ENCODE results near the gene EIF4G3.
A peak's percentile ranks its signal among the peaks of the same experiment; 100 is the strongest.

Gene EIF4G3

GRCh38 chr1:20867847-20868246, 308.9 kb downstream of the EIF4G3 start:
- no peak for DNase-seq

DNA sequence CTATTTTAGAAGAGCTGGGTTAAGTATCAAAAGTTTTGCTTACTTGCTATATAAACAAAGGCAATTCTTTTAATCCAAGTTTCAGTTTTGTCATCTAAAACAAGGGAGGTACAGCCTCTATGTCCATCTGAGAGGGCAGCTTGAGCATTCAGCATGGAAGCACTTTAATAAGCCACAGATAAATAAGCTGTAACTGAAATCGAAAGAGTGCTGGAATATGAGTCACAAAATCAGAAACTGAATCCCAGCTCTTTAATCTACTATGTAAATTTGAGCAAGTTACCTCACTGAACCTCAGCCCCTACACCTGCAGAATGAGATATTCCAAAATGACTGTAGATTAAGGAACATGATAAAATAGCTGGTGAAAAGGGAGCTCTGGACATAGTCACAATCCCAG, 309.6 kb downstream of the EIF4G3 start:
- DNase-seq: no peak

DNA sequence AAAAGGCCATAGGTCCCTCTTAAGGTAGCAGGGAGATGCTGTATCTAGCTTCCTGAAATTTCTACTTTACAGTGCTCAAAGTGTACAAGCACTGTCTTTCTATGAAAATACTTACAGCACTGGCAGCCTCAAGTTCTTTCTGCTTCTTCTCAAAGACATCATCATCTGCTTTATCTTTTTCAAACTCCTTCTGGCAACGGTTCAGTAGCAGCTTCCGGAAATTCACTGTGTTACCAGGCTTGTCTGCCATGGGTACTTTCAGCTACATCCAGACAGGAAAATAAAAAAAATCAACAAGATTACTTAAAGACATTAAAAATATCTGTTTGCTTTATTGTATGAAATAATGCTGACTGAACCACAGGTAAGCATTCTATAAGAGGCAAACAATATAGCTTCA, 311.7 kb downstream of the EIF4G3 start:
- no peak for DNase-seq

DNA sequence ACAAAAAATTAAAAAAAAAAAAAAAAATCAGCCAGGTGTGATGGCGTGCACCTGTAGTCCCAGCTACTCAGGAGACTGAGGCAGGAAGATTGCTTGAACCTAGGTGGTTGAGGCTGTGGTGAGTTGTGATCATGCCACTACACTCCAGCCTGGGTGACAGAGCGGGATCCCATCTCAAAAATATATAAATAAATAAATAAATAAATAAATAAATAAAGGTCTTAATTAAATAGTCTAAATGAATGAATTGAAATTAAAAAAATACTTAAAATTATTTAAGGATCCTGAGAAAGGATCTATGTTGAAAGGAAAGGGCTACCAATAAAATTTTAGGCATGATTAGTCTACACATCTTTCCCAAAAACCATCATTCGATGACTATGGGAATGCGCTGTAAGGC, 322.2 kb downstream of the EIF4G3 start:
- DNase-seq: no peak

DNA sequence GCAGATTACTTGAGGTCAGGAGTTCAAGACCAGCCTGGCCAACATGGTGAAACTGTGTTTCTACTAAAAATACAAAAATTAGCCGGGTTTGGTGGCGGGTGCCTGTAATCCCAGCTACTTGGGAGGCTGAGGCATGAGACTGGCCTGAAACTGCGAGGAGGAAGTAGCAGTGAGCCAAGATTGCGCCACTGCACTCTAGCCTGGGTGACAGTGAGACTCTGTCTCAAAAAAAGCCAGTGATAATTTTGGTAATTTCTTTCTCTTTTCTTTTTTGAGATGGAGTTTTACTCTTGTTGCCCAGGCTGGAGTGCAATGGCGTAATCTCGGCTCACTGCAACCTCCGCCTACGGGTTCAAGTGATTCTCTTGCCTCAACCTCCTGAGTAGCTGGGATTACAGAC, 324.9 kb downstream of the EIF4G3 start:
- peak; percentile 4 for DNase-seq

DNA sequence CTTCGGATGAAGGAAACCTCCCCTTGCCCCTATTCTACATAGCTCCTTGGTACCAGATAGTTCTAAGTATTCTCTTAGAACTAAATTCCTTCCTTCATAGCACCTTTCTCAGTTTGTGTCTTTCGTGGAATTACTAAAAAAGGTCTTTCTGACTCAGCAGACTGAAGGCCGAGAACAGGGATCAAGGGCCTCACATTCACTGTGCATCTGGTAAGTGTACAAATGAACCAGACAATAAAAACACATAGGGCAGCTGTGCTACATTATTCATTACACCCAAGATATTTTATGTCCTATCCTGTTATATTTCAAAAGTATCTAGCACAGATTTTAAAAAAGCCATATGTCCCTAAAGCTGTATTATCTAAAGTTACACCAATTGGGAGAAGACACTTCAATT, 326.7 kb downstream of the EIF4G3 start:
- no peak for DNase-seq

- DNase-seq: no peak
Measured at GRCh38 chr1:20849100-20849499, 327.6 kb downstream of the EIF4G3 start.

DNA sequence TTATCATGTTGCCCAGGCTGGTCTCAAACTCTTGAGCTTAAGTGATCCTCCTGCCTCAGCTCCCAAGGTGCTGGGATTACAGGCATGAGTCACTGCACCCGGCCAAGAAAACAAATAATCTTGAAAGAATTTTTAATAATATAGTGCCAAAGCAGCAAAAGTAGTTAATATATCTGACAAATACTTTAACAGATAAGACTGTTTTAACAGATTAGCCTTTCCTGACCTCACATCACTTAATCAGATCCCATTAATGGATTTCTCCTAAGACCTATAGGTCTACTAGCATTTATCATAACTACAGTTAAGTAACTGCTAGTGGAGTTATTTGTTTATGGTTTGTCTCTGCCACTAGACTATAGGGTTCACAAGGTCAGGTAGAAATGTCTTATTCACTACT, 328.5 kb downstream of the EIF4G3 start:
- no peak for DNase-seq

GRCh38 chr1:20847611-20848080, 329.1 kb downstream of the EIF4G3 start:
- no peak for DNase-seq

- DNase-seq: no peak
Measured at GRCh38 chr1:20846461-20847374, 330.0 kb downstream of the EIF4G3 start.

DNA sequence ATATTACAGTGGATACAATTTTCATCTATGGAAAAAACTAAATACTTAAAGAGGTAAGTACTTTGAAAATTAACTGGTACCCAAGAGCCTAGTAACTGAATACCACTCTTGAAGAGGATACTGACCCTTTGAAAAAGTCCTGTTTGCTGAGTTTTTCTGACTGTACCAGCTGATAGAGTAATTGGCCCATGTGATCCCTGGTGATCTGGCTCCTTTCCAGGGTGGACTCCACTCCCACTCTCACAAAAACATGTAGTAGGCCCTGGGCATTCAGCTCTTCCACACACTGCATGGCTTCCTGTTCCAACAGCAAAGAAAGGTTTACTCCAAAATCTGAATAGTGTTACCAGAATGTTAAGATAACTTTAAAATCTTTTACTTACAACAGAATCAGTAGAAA, 336.0 kb downstream of the EIF4G3 start:
- no peak for DNase-seq

- no peak for DNase-seq
Measured at GRCh38 chr1:20837554-20838192, 339.0 kb downstream of the EIF4G3 start.

GRCh38 chr1:20836230-20836629, 340.5 kb downstream of the EIF4G3 start:
- no peak for DNase-seq

DNA sequence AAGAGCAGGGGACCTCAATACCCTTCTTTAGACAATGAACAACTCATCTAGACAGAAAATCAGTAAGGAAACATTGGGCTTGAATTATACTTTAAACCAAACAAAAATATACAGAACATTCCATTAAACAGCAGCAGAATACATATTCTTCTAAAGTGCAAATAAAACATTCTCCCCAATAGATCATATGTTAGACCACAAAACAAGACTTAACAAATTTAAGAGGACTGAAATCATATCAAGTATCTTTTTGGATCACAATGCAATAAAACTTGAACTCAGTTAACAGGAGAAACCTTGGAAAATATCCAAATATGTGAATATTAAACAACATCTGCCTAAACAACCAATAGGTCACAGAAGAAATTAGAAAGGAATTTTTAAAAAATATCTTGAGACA, 341.9 kb downstream of the EIF4G3 start:
- no peak for DNase-seq

DNA sequence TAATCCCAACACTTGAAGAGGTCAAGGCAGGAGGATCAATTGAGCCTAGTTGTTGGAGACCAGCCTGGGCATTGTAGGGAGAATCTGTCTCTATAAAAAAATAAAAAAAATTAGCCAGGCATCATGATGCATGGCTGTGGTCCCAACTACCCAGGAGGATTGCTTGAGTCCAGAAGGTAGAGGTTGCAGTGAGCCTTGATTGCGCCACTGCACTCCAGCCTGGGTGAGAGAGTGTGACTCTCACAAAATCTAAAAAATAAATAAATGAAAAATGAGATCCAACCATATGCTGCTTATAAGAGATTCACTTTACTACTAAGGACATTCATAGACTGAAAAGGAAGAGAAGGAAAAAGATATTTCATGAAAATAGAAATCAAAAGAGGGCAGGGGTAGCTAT, 342.5 kb downstream of the EIF4G3 start:
- no peak for DNase-seq

GRCh38 chr1:20830378-20830777, 346.3 kb downstream of the EIF4G3 start:
- no peak for DNase-seq

- no peak for DNase-seq
Measured at GRCh38 chr1:20829946-20830345, 346.8 kb downstream of the EIF4G3 start.

DNA sequence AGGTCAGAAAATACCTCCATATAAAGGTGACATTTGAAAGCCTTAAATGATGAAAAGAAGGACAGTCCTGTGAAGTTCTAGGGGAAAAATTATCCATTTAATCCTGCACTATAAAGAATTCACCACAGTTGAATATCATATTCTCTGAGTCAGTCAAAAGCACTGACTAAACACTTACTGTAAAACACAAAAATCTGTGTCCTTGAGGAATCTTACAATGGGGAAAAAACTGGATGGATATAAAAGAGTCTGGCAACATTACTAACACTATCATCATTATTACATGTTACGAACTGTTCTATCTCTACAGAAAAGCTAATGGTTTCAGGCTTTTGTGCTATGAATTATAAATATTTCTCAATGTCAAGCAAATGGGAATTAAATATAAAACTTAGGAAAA, 347.2 kb downstream of the EIF4G3 start:
- no peak for DNase-seq

DNA sequence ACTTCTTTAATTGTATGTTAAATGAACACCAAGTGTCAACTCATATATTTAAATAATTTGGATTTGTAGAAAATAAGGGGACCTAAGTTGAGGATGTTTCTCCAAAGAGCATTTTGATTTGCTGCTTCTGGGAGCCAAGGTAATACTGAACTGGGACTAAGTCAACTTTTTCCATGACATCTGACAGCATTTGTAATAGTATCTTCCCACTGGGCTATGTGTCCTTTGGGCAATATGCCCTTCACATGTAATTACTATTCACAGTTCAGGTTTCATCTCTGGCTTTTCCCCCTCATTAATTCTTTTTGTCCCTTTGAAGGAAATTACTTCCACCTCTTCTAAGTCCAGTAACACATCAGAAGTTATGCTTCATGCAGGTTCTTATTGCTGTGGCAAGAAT, 352.9 kb downstream of the EIF4G3 start:
- no peak for DNase-seq

GRCh38 chr1:20821466-20821865, 355.2 kb downstream of the EIF4G3 start:
- no peak for DNase-seq

GRCh38 chr1:20819818-20820217, 356.9 kb downstream of the EIF4G3 start:
- DNase-seq: no peak

DNA sequence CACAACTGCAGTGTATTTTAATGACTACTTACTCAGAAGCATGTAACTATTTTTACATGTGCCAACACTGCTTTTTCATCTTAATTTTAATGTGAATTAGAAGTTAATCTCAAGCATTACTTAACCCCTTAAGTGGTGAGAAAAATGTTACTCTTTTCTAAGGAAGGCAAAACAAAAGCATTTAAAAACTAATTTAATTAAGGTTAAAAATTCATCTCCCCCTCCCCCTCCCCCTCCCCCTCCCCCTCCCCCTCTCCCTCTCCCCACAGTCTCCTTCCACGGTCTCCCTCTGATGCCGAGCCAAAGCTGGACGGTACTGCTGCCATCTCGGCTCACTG, 362.2 kb downstream of the EIF4G3 start:
- DNase-seq: no peak

DNA sequence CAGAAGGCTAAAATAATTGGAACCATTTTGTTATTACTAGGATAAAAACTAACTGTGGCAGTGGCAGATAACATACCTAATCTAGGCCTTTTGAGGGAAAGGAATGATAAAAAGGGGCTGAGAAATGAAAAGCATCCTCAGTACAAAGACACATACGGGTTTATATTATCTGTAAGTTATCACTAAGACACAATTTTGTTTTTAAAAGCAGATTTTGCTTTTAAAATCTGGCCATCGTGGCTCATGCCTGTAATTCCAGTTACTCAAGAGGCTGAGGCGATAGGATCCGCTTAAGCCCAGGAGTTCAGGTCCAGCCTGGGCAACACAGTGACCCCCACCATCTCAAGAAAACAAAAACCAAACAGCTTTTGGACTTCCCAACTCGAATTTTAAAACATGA, 364.8 kb downstream of the EIF4G3 start:
- no peak for DNase-seq

DNA sequence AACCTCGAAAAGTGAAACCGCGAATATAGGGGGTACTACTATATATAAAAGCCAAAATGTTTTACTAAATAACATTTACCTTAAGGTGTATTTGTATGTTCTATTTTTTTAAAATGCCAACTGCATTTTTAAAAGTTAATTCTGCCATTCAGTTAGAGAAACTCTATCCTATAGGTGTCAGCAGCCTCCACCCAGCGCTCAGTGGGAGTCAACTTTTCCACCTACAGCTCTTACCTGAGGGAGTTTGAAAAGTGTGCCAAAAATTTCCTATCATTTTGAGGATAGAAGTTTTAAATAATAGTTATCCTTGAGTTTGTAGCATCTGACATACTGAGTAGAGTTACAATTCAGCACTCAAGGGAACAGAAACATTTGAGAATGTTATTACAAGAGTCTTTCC, 383.5 kb downstream of the EIF4G3 start:
- DNase-seq: no peak

- no peak for DNase-seq
Measured at GRCh38 chr1:20792196-20792595, 384.5 kb downstream of the EIF4G3 start.

Measured in CD4-positive, alpha-beta T cell treated with Interferon gamma for 1 hour (primary cell).